ENCODE measurements around the gene GPR31. TPM values are rescaled to one million over a fixed set of nuclear protein-coding genes. Genes with fewer than 3 reads are reported as not detected.
"Not testable (repeated sequence)": the region's sequence is repeated elsewhere in the genome, so short reads cannot be mapped to it uniquely, and the experiment has no call there.

The GPR31 gene
- total and polyA plus RNA-seq, 2 of the 4 experiments (the other 2 are of a cell fraction), result not detected

- H3K9ac ChIP-seq (ENCODE audit: low read depth, low read length); dilution Hi-C loops (cut with HindIII; ENCODE audit: low sequenced_read_pairs, unreplicated experiment); intact Hi-C loops (cut with micrococcal nuclease): not testable (repeated sequence)
Observed at GRCh38 chr6:167167699-167168098, 9.9 kb upstream of the GPR31 start.

More at GRCh38 chr6:167167699-167168098, 9.9 kb upstream of the GPR31 start:
- H3K18ac ChIP-seq (ENCODE audit: low read depth, low read length); H3K27ac ChIP-seq (ENCODE audit: insufficient read depth, low read length); H4K5ac ChIP-seq (ENCODE audit: low read depth, low read length); DNase-seq; H3K4me3 ChIP-seq (ENCODE audit: insufficient read depth, low read depth, low read length); H2AK9ac ChIP-seq (replicated peaks; ENCODE audit: low read depth, low read length, poor library complexity); H2BK20ac ChIP-seq (ENCODE audit: low read depth, low read length); H3K9me3 ChIP-seq (ENCODE audit: control insufficient read depth, insufficient read depth, low read length); H4K91ac ChIP-seq (ENCODE audit: insufficient read depth, low read depth, low read length); H3K27me3 ChIP-seq (ENCODE audit: control insufficient read depth, insufficient read depth, low read length); H2BK15ac ChIP-seq (ENCODE audit: low read depth, low read length); H3K9me1 ChIP-seq (ENCODE audit: insufficient read depth, low read length); H3K14ac ChIP-seq (replicated peaks; ENCODE audit: low read depth, low read length); H2AFZ ChIP-seq (replicated peaks; ENCODE audit: low read length, poor library complexity); CTCF ChIA-PET; H3K56ac ChIP-seq (ENCODE audit: extremely low read depth, insufficient read depth, low read length); H3K23ac ChIP-seq (ENCODE audit: low read depth, low read length); H3K36me3 ChIP-seq (ENCODE audit: control insufficient read depth, insufficient read depth, low read length); H4K8ac ChIP-seq (ENCODE audit: low read depth in 2 of 2, low read length in 2 of 2); H3K4ac ChIP-seq (ENCODE audit: low read depth, low read length); in situ Hi-C loops (cut with MboI; ENCODE audit: low sequenced_read_pairs); H2BK120ac ChIP-seq (ENCODE audit: low read depth, low read length); H2AK5ac ChIP-seq (ENCODE audit: low read depth, low read length); POLR2A ChIA-PET (ENCODE audit: unreplicated experiment); H3K4me2 ChIP-seq (ENCODE audit: low read depth, low read length); H2BK5ac ChIP-seq (ENCODE audit: low read depth, low read length, poor library complexity, severe bottlenecking); ATAC-seq (ENCODE audit: low read depth); H4K20me1 ChIP-seq (ENCODE audit: insufficient read depth, low read length); H3K4me1 ChIP-seq (ENCODE audit: control insufficient read depth, insufficient read depth, low read length); H3K79me1 ChIP-seq (ENCODE audit: low read depth in 1 of 2, low read length in 2 of 2); BruUV-seq (replicated peaks): not testable (repeated sequence)
- no CpG with 5 or more reads among the region's 10 CpGs for WGBS, 2 experiments (ENCODE audit: extremely low coverage in 2 of 2, insufficient read length in 1 of 2)
